Measurements from ENCODE around the gene NRN1L.

DNA sequence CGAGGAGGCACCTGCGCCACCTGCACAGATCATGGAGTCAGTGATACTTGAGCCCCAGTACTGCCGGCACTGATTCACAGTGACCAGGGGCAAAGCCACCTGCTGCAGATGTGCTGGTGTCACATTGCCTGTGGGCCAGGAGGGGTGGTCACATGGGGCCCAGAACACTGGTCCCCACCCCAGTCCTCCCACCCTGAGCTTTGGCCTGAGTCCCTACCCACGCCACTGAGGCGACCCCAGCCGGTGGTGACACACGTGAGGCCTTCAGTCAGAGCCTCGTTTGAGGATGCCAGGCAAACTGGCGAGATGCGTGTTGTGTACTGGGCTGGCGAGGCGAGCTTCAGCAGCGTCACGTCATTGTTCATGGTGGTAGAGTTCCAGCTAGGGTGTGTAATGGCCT, 45.5 kb downstream of the NRN1L start:
- TF ChIP-seq CTCF (conservative IDR thresholded peaks at IDR 0.05): no peak
- no peak for TF ChIP-seq EZH2 (IDR thresholded peaks at IDR 0.05; ENCODE audit: low read depth)

Measured in PC-9 (cell line).